ENCODE data around the gene NRXN2. TPM values are rescaled to one million over a fixed set of nuclear protein-coding genes. Genes with fewer than 3 reads are reported as not detected.

The NRXN2 gene
- total and polyA plus RNA-seq, 2 donors (not counting 3 experiments of a cell fraction or from before 2014, with no cell fraction given): not detected

DNA sequence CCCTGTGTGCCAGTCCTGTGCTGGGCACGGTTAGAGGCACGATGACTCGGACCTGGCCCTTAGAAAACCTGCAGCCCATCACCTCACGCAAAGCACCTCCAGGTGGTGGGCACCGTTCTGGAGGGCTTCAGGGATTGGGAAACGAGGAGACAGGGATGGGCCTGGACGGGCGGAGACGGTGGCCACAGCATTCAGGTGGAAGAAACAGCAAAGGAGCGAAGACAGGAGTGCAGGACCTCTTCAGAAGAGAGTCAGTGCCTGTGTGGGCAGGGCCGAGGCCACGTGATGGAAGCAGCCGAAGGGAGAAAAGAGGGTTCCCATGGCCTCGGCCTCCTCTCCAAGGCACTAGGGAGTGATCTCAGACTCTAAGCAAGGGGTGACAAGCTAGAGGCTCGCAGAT lies 140.1 kb downstream of the NRXN2 start:
- no peak overlapping the region for H3K27ac ChIP-seq (ENCODE audit: insufficient read depth, low read depth, low read length)
- no peak overlapping the region for H3K4me3 ChIP-seq (replicated peaks in 1 of 3; ENCODE audit: insufficient read depth in 1 of 3, low read depth in 1 of 3, low read length in 3 of 3)
- H2AFZ ChIP-seq (ENCODE audit: low read depth, low read length): no peak overlapping the region
- no peaks in the 10 kb centered on the region for H3K79me2 ChIP-seq (ENCODE audit: control insufficient read depth, insufficient read depth, low read length)
- TF ChIP-seq JUN (IDR thresholded peaks at IDR 0.05; ENCODE audit: borderline replicate concordance, insufficient read depth, insufficient read length, low read depth): no peak
- TF ChIP-seq GATA2 (IDR thresholded peaks at IDR 0.05; ENCODE audit: insufficient read depth, insufficient read length, low read depth, low read length): no peak
- no peak for TF ChIP-seq MYC (IDR thresholded peaks at IDR 0.05; ENCODE audit: low read depth, low read length)
- no peak for TF ChIP-seq CTCF (IDR thresholded peaks at IDR 0.05; ENCODE audit: extremely low read depth in 1 of 2, insufficient read depth in 1 of 2, low read depth in 1 of 2, low read length in 2 of 2)
- H3K27me3 ChIP-seq (ENCODE audit: control insufficient read depth in 2 of 2, insufficient read depth in 2 of 2, low read length in 2 of 2): peaks cover 0 to 3% of the 10 kb centered on the region in 2 experiments
- no peak overlapping the region for H3K9ac ChIP-seq (replicated peaks; ENCODE audit: extremely low read depth, insufficient read depth, low read length)
- no peak for FAIRE-seq
- ChIA-PET CTCF (no interaction called here), POLR2A (no interaction called here)
- intact Hi-C loops (cut with micrococcal nuclease): no loop called here
- H4K20me1 ChIP-seq (replicated peaks; ENCODE audit: control insufficient read depth, extremely low read depth, insufficient read depth, low read length): no peaks in the 10 kb centered on the region
- no peak for DNase-seq (ENCODE audit: low read depth, low spot score)
- no peaks in the 10 kb centered on the region for H3K9me1 ChIP-seq (replicated peaks; ENCODE audit: control insufficient read depth, extremely low read depth, insufficient read depth, low read length)
- no peaks in the 10 kb centered on the region for H3K9me3 ChIP-seq (replicated peaks; ENCODE audit: control insufficient read depth, insufficient read depth, low read length)
- dilution Hi-C loops (cut with MboI; ENCODE audit: extremely low pct_ligation_motif_present, low sequenced_read_pairs): no loop called here
- no peaks in the 10 kb centered on the region for H3K36me3 ChIP-seq (ENCODE audit: control insufficient read depth in 2 of 2, extremely low read depth in 1 of 2, insufficient read depth in 2 of 2, low read length in 2 of 2)
- H3K4me2 ChIP-seq (ENCODE audit: insufficient read depth, low read length): no peak overlapping the region
- BruUV-seq (replicated peaks): no TSS peak
- H3K4me1 ChIP-seq (ENCODE audit: control insufficient read depth, extremely low read depth, insufficient read depth, low read length): no peaks in the 10 kb centered on the region

GRCh38 chr11:64581057-64581523 lies 141.9 kb downstream of the NRXN2 start:
- dilution Hi-C loops (cut with MboI; ENCODE audit: extremely low pct_ligation_motif_present, low sequenced_read_pairs) (no loop called here), intact Hi-C loops (cut with micrococcal nuclease) (no loop called here)
- Histone ChIP-seq H3K9me1 (replicated peaks; ENCODE audit: control insufficient read depth, extremely low read depth, insufficient read depth, low read length) (no peaks in the 10 kb centered on the region), H3K9ac (replicated peaks; ENCODE audit: extremely low read depth, insufficient read depth, low read length) (no peak overlapping the region), H3K4me1 (ENCODE audit: control insufficient read depth, extremely low read depth, insufficient read depth, low read length) (no peaks in the 10 kb centered on the region), H3K27me3 (ENCODE audit: control insufficient read depth in 2 of 2, insufficient read depth in 2 of 2, low read length in 2 of 2) (peaks cover 0 to 3% of the 10 kb centered on the region in 2 experiments), H3K4me2 (ENCODE audit: insufficient read depth, low read length) (no peak overlapping the region), H4K20me1 (replicated peaks; ENCODE audit: control insufficient read depth, extremely low read depth, insufficient read depth, low read length) (no peaks in the 10 kb centered on the region), H3K27ac (ENCODE audit: insufficient read depth, low read depth, low read length) (no peak overlapping the region), H3K9me3 (replicated peaks; ENCODE audit: control insufficient read depth, insufficient read depth, low read length) (no peaks in the 10 kb centered on the region), H3K4me3 (replicated peaks in 1 of 3; ENCODE audit: insufficient read depth in 1 of 3, low read depth in 1 of 3, low read length in 3 of 3) (no peak overlapping the region), H3K36me3 (ENCODE audit: control insufficient read depth in 2 of 2, extremely low read depth in 1 of 2, insufficient read depth in 2 of 2, low read length in 2 of 2) (no peaks in the 10 kb centered on the region), H2AFZ (ENCODE audit: low read depth, low read length) (no peak overlapping the region), H3K79me2 (ENCODE audit: control insufficient read depth, insufficient read depth, low read length) (no peaks in the 10 kb centered on the region)
- ChIA-PET POLR2A (no interaction called here), CTCF (interaction anchor here (1.2 to 2.0 kb wide), 2 partner anchors 9 to 132 kb away, joined by 3 to 6 read pairs; no protein-coding TSS in a partner anchor)
- FAIRE-seq (no peak), DNase-seq (ENCODE audit: low read depth, low spot score) (no peak)
- no TSS peak for BruUV-seq (replicated peaks)
- no peak for TF ChIP-seq EZH2 (IDR thresholded peaks at IDR 0.05; ENCODE audit: borderline replicate concordance, low read depth, low read length, severe bottlenecking)
- no peak for TF ChIP-seq CTCF (IDR thresholded peaks at IDR 0.05; ENCODE audit: extremely low read depth in 1 of 2, insufficient read depth in 1 of 2, low read depth in 1 of 2, low read length in 2 of 2)
- no peak for TF ChIP-seq GATA2 (IDR thresholded peaks at IDR 0.05; ENCODE audit: insufficient read depth, insufficient read length, low read depth, low read length)
- TF ChIP-seq POLR2AphosphoS5 (IDR thresholded peaks at IDR 0.05; ENCODE audit: insufficient read depth, low read depth, low read length): no peak
- no peak for TF ChIP-seq FOS (IDR thresholded peaks at IDR 0.05; ENCODE audit: borderline replicate concordance, insufficient read depth, low read length)
- TF ChIP-seq POLR2A (IDR thresholded peaks at IDR 0.05; ENCODE audit: low read depth, low read length): no peak
- TF ChIP-seq, protein P1, sequence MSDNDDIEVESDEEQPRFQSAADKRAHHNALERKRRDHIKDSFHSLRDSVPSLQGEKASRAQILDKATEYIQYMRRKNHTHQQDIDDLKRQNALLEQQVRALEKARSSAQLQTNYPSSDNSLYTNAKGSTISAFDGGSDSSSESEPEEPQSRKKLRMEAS (IDR thresholded peaks at IDR 0.05; ENCODE audit: insufficient read depth, insufficient read length): no peak

Data from endothelial cell of umbilical vein (primary cell).